NCI-H345 treated with DMSO at 0.1 percent for 48 hours (cell line): ENCODE data around the gene CCDC9B.

ENCODE experiments used
- DNase-seq: peaks from one replicate; lab custom pipeline; 2025; ENCODE audit not compliant: unreplicated experiment; lab: John Stamatoyannopoulos, UW

CCDC9B gene

GRCh38 chr15:40293905-40294895, 46.5 kb downstream of the CCDC9B start:
- no peak for DNase-seq

GRCh38 chr15:40293006-40293405, 47.7 kb downstream of the CCDC9B start:
- no peak for DNase-seq

- DNase-seq, result no peak
Measured at GRCh38 chr15:40292246-40292645, 48.5 kb downstream of the CCDC9B start.

- peak; percentile 5 for DNase-seq
Measured at GRCh38 chr15:40290918-40291574, 49.7 kb downstream of the CCDC9B start.

- DNase-seq, result no peak
Measured at GRCh38 chr15:40290545-40290917, 50.2 kb downstream of the CCDC9B start.

- DNase-seq, result no peak
Measured at GRCh38 chr15:40289140-40289775, 51.5 kb downstream of the CCDC9B start.

- no peak for DNase-seq
Measured at GRCh38 chr15:40287968-40288367, 52.8 kb downstream of the CCDC9B start.

GRCh38 chr15:40287505-40287904, 53.2 kb downstream of the CCDC9B start:
- no peak for DNase-seq

- DNase-seq, result no peak
Measured at GRCh38 chr15:40286794-40287193, 53.9 kb downstream of the CCDC9B start.

GRCh38 chr15:40286061-40286532, 54.6 kb downstream of the CCDC9B start:
- DNase-seq, result no peak

GRCh38 chr15:40285554-40286011, 55.2 kb downstream of the CCDC9B start:
- no peak for DNase-seq

GRCh38 chr15:40285151-40285550, 55.6 kb downstream of the CCDC9B start:
- DNase-seq, result no peak

GRCh38 chr15:40283615-40284300, 57.0 kb downstream of the CCDC9B start:
- no peak for DNase-seq

- no peak for DNase-seq
Measured at GRCh38 chr15:40282869-40283614, 57.7 kb downstream of the CCDC9B start, which contains the start of gene ANKRD63. TSS of gene ANKRD63 (minus strand) at chr15:40283064. CDS start at chr15:40282586, 478 bp downstream.

GRCh38 chr15:40282147-40282868, 58.4 kb downstream of the CCDC9B start:
- no peak for DNase-seq

- no peak for DNase-seq
Measured at GRCh38 chr15:40281801-40282146, 59.0 kb downstream of the CCDC9B start.
